HG03095 (cell line): Measurements from ENCODE around the gene LIN28B.
"Not testable (repeated sequence)": the region's sequence is repeated elsewhere in the genome, so short reads cannot be mapped to it uniquely, and the experiment has no call there.

Experiments used
- ATAC-seq: cut with Tn5 transposase; IDR thresholded peaks from one replicate; pipeline ENCODE4 v1.9.1; 2021; ENCODE audit warnings: moderate library complexity; ENCODE audit not compliant: unreplicated experiment

Gene LIN28B

GRCh38 chr6:105058846-105059245, 101.9 kb downstream of the LIN28B start:
- no peak for ATAC-seq

DNA sequence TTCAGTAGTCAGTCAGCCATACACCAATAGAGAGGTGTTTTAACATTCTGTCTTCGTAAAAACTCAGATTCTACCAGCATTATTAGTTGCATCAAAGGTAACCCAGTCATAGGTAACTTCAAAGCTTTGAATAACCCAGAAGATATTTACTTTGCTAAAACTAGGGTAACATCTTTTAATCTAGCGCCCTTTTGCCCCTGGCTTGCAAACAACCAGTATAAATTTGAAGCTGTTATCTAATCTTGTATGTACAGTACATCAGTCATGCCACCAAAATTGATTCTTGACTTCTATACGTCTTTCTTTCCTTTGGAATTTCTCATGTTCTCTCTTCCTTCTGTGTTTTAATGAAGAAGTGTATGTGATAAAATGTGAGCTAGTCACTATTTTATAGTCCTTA, 109.3 kb downstream of the LIN28B start:
- ATAC-seq, result no peak

DNA sequence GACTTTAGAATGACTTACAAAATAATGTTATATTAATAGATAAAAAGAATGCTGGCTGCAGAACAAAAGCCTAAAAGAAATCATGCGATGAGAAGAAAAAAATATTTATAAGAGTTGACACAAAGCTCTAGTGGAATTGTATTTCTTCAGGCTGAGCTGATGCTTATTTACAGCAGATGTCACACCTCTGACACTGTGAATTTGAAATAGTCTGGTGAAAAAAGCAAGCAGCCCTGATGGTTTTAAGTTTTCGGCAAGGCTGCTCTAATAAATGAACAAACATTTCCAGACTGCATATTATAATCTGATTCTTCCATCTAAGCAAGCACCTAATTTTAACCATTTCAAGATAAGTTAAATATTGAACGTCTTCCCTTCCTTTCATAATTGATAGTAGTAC, 109.9 kb downstream of the LIN28B start:
- no peak for ATAC-seq

DNA sequence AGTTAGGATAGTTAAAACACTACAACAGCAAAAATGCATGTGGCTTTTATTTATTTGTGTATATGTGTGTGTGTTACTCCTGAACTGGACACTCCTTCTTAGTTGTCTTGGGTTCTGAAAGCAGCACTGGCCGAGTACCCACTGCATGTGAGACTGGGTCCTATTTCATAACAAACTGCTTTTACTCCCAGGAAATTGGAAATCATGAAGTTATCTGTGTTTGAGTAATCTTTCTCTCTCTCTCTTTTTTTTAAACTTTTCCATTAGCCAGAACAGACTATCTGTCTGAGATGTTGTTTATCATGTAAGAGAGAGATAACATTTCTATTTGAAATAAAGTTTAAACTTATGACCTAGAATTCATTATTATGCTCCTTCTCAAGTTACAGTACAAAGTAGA, 110.4 kb downstream of the LIN28B start:
- ATAC-seq, result no peak

DNA sequence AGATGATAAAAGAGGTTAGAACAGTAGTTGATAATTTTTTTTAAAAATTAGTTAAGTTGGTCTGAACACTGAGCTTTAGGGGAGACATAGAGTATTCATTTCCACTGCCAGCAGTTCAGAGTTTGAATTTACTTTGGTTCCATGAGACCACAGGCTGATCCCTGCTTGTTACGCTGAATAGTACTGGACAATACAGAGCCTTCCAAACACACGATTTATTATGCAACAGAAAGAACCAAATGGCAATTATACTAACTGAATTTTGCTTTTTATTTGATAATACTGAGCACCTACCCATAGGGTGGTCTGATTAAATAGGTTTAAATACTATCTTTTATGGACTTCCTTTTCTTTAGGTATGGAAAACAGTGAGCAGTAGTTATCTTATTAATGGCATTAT, 111.5 kb downstream of the LIN28B start:
- ATAC-seq, result no peak

DNA sequence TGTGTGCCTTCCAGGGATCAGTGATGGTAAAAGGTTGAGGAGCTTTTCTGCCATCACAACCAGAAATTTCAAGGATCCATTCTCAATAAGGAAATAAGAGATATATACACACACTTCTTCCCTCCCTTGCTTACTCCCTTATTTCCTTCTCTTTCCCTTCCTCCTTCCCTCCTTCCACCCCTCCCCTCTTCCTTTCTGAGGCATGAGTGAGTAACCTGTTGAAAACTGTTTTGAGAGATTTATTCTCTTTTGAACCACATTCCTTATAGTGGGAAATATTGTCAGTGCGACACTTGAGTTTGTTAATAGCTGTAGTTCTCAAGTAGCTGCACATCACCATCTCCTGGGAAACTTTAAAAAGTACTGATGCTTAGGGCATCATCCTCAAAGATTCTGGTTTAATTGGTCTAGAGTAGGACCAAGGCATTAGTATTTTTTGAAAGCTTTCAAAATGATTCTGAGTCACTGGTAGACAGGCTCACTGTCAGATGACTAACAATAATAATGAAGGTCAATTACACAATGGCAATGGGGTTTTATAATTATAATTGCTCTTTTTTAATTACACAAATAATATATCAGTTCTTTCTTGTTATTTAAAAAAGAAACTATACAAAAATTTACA, 113.0 kb downstream of the LIN28B start:
- no peak for ATAC-seq

DNA sequence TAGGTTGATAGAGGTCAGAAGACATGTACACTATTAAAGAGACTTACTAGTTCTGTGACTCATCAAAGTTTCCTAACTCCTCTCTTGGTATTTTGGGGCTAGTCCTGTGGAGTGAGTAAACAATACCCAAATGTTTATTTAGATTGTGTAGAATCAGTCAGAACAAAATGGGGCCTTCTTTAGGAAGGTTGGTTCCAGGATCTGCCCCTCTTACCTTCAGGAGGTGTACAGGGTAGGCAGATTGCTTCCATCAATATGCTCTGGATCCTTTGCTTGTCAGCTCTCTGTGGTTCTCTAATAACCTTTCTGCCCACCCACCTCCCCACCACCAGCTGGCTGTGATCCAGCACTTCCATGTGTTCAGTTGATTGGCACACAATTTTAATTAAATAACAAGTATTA, 115.9 kb downstream of the LIN28B start:
- ATAC-seq, result no peak

DNA sequence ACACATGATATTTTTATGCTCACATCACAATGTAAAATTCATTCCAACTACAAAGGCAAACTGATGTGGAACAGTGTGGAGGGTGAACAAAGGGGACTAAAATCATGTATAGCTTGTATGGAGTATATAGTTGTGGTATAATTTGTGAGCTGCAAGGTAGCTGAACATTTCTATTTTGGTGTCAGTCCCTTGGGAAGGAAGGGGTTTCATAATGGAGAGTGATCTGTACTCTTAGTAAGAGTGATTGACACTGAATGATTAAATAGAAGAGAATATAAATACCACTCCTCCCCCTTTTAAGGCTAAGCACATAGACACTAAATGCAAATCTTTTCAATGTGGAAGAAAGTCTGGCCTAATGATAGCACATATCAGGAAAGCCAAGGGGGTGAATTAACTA, 118.3 kb downstream of the LIN28B start:
- ATAC-seq, result no peak

GRCh38 chr6:105076418-105076817, 119.5 kb downstream of the LIN28B start:
- not testable (repeated sequence) for ATAC-seq

DNA sequence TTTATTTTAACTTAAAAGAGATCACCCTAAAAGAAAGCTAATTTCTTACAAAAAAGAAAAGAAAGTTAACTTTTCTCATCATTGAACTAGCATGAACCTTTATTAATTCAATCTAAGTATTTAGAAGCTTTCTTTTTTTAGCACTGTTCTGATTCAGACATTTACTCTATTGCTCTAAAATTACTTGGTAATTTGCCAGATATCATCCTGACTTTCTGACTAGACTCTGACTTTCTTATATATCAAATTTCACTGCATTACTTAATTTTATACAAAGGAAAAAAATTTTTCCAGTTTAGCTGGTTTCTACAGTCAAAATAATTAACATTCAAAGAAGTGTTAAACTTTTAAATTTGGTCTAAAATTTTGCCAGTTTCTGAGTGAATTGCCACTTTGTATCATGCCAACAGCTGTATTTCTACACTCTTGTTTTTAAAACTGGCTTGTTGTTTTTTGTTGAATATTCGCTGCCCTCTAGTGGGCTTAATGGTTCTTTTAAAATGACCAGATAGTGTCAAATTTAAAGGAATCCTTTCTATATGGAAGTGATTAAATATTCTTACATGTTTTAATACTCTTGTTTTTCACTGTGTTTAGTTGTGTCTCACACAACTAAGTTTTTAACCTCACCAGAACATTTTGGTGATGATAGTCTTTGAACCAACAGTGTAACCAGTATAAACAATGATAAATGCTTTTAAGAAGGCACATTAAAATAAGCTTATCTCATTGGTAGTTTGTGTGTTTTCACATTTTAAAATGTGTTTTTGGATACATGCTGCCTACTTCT, 120.9 kb downstream of the LIN28B start:
- no peak for ATAC-seq

- no peak for ATAC-seq
Observed at GRCh38 chr6:105078386-105078708, 121.4 kb downstream of the LIN28B start.

- ATAC-seq, result no peak
Observed at GRCh38 chr6:105080279-105080678, 123.4 kb downstream of the LIN28B start.

- ATAC-seq, result not testable (repeated sequence)
Observed at GRCh38 chr6:105081662-105082061, 124.8 kb downstream of the LIN28B start.

DNA sequence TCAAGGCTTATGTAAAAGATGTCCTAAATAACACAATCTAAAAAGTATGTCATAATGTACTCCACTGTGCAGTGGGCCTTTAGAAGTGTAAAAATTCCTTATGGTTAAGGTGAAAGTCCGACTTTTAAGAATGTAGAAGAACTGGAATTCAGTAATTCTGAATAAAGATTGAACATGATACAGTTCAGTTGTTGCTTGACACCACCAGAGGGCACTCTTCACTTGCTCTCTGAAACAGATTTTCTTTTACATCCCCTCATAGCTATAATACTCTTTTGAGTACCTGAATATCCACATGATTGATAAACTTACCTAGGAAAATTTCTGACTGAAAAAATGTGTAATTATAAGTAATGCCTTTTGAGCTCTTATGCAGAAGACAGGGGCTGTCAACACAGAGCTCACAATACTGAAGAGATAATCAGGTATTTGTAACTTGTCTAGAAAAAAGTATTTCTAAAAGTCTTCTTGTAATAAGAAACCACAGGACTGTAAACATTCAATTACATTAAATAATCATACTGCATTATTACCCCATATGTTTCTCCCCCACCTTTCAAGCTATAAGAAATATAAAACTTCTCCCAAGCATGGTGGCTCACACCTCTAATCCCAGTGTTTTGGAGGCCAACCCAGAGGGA, 130.8 kb downstream of the LIN28B start:
- ATAC-seq, result no peak

GRCh38 chr6:105091140-105091829, 134.4 kb downstream of the LIN28B start:
- no peak for ATAC-seq

GRCh38 chr6:105094133-105094640, 137.3 kb downstream of the LIN28B start:
- ATAC-seq, result no peak

DNA sequence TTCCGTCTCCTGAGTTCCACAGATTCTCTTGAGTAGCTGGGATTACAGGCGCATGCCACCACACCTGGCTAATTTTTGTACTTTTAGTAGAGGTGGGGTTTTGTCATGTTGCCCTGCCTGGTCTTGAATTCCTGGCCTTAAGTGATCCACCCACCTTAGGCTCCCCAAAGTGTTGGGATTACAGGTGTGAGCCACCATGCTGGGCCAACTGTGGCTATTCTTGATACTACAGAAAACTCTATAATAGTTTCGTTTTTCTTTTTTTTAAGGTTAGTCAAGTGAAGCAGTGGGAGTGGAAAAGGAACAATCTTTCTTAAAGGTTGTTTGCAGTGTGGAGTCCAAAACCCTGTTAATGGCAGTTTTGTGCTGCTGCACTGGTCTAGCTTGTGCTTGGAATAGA, 138.2 kb downstream of the LIN28B start:
- ATAC-seq, result no peak

GRCh38 chr6:105097288-105097687, 140.4 kb downstream of the LIN28B start:
- ATAC-seq, result no peak

GRCh38 chr6:105099371-105099770, 142.5 kb downstream of the LIN28B start:
- no peak for ATAC-seq

- ATAC-seq, result no peak
Observed at GRCh38 chr6:105102186-105102585, 145.3 kb downstream of the LIN28B start.

- no peak for ATAC-seq
Observed at GRCh38 chr6:105105094-105105493, 148.2 kb downstream of the LIN28B start.
